GM12892 (cell line): ENCODE results near the gene CCDC80.

Experiments
- POLR2A ChIP-seq: IDR thresholded peaks from 2 replicates; pipeline ENCODE4 v1.6.1; 2011; ENCODE audit warnings: low read depth, low read length, control low read depth
- POLR2AphosphoS5 ChIP-seq: IDR thresholded peaks from 2 replicates; pipeline ENCODE4 v1.6.1; 2011; ENCODE audit warnings: low read depth, low read length, control low read depth
- TAF1 ChIP-seq: IDR thresholded peaks from 2 replicates; pipeline ENCODE4 v1.6.1; 2011; ENCODE audit warnings: low read depth, mild to moderate bottlenecking, control low read depth, low read length, borderline replicate concordance

- TF ChIP-seq POLR2A: no peak
- TF ChIP-seq POLR2AphosphoS5: no peak
- no peak for TF ChIP-seq TAF1
These were observed 43.0 kb downstream of the CCDC80 start for GRCh38 chr3:112597945-112598344.
